ENCODE data around the gene METTL4. TPM values are rescaled to one million over a fixed set of nuclear protein-coding genes. Genes with fewer than 3 reads are reported as not detected.

The METTL4 gene
- total RNA-seq, 1 donor from 2014 or later: 12.6 TPM

DNA sequence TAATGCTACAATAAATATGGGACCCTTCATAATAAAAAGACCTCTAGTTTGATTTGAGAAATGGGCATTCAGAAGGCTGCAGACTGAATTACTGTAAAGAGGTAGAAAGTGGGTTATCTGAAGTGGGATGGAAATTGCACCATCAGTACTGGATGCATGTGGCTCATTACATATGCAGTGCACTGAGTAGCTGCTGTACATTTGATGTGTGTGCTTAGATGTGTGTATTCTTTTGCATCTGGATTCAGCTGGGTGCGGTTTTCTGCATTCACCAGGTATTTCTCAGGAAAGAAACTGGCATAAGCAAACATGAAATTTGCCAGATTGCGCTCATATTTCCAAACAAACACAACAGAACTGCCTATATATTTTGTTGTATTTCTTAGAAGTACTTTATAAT, 38.3 kb upstream of the METTL4 start:
- Mint-ChIP-seq H3K9me3 (no peaks in the 10 kb centered on the region), H3K4me1 (no peaks in the 10 kb centered on the region), H3K27me3 (ENCODE audit: low read depth) (no peaks in the 10 kb centered on the region), H3K27ac (ENCODE audit: unreplicated experiment) (peak overlapping the region; percentile 13), H3K4me3 (no peak overlapping the region), H3K36me3 (ENCODE audit: low read depth) (peaks cover 8% of the 10 kb centered on the region)
- TF ChIP-seq, protein P1, sequence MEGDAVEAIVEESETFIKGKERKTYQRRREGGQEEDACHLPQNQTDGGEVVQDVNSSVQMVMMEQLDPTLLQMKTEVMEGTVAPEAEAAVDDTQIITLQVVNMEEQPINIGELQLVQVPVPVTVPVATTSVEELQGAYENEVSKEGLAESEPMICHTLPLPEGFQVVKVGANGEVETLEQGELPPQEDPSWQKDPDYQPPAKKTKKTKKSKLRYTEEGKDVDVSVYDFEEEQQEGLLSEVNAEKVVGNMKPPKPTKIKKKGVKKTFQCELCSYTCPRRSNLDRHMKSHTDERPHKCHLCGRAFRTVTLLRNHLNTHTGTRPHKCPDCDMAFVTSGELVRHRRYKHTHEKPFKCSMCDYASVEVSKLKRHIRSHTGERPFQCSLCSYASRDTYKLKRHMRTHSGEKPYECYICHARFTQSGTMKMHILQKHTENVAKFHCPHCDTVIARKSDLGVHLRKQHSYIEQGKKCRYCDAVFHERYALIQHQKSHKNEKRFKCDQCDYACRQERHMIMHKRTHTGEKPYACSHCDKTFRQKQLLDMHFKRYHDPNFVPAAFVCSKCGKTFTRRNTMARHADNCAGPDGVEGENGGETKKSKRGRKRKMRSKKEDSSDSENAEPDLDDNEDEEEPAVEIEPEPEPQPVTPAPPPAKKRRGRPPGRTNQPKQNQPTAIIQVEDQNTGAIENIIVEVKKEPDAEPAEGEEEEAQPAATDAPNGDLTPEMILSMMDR (conservative IDR thresholded peaks at IDR 0.05): no peak
- DNase-seq (ENCODE audit: low read depth, low spot score): no peak

DNA sequence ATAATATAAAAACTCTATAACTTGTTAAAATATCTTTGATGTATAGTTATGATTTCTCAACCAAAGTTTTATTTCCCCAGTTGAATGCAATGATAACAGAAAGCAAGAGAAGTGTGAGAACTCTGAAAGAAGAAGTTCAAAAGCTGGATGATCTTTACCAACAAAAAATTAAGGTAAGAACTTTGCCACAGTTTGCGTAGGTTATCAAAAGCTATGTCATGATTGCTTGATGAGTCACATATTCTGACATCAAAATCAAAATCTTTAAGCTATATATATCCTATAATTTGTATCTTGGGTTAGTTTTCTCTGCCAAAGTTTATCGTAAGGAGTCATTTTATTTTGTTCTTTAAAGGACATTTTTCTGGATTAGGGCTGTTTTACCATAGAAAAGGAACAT, 35.0 kb upstream of the METTL4 start:
- H3K4me3 Mint-ChIP-seq: no peak overlapping the region
- no peaks in the 10 kb centered on the region for H3K27me3 Mint-ChIP-seq (ENCODE audit: low read depth)
- peaks cover 8% of the 10 kb centered on the region for H3K36me3 Mint-ChIP-seq (ENCODE audit: low read depth)
- no peaks in the 10 kb centered on the region for H3K4me1 Mint-ChIP-seq
- no peaks in the 10 kb centered on the region for H3K9me3 Mint-ChIP-seq
- no peak for DNase-seq (ENCODE audit: low read depth, low spot score)
- TF ChIP-seq, protein P1 (conservative IDR thresholded peaks at IDR 0.05): no peak
- H3K27ac Mint-ChIP-seq (ENCODE audit: unreplicated experiment): no peak overlapping the region

DNA sequence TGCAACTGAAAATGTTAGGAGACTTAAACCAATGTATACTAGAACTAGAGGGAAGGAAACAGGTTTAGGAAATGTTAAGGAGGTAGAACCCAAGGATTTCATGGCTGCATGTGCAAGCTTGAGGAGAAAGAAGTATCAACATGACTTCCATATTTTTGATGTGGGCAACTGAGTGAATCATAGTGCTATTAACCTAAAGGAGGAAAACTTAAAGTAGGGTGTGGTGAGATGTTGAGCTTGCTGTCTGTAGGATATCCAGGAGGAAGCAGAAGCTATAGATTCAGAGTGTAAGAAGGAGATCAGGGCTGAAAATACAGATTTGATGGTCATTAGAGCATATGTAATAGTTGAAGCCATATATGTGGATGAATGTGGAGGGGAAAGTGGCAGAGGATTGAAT, 31.5 kb upstream of the METTL4 start:
- no peak overlapping the region for H3K27ac Mint-ChIP-seq (ENCODE audit: unreplicated experiment)
- H3K9me3 Mint-ChIP-seq: no peaks in the 10 kb centered on the region
- TF ChIP-seq, protein P1 (conservative IDR thresholded peaks at IDR 0.05): no peak
- H3K4me1 Mint-ChIP-seq: no peaks in the 10 kb centered on the region
- peaks cover 3% of the 10 kb centered on the region for H3K36me3 Mint-ChIP-seq (ENCODE audit: low read depth)
- no peaks in the 10 kb centered on the region for H3K27me3 Mint-ChIP-seq (ENCODE audit: low read depth)
- H3K4me3 Mint-ChIP-seq: no peak overlapping the region
- DNase-seq (ENCODE audit: low read depth, low spot score): no peak

DNA sequence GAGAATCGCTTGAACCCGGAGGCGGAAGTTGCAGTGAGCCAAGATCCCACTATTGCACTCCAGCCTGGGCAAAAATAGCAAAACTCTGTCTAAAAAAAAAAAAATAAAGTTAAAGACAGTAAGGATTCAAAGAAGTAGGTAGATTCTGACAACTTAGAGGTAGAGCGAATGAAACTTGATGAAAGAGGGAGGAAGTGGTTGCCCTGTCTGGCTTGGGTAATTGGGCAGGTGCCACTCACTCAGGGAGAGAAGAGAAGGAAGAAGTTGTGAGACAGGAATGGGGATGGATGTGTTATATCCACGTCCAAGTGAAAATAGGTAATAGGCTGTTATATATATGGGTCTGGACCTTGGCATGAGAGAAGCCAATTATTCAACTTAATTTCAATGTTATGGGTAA, 26.3 kb upstream of the METTL4 start:
- TF ChIP-seq, protein P1 (conservative IDR thresholded peaks at IDR 0.05): no peak
- Mint-ChIP-seq H3K9me3 (peaks cover 3% of the 10 kb centered on the region), H3K27me3 (ENCODE audit: low read depth) (no peaks in the 10 kb centered on the region), H3K4me3 (no peak overlapping the region), H3K27ac (ENCODE audit: unreplicated experiment) (no peak overlapping the region), H3K4me1 (no peaks in the 10 kb centered on the region), H3K36me3 (ENCODE audit: low read depth) (peaks cover 19% of the 10 kb centered on the region)
- DNase-seq (ENCODE audit: low read depth, low spot score): no peak

DNA sequence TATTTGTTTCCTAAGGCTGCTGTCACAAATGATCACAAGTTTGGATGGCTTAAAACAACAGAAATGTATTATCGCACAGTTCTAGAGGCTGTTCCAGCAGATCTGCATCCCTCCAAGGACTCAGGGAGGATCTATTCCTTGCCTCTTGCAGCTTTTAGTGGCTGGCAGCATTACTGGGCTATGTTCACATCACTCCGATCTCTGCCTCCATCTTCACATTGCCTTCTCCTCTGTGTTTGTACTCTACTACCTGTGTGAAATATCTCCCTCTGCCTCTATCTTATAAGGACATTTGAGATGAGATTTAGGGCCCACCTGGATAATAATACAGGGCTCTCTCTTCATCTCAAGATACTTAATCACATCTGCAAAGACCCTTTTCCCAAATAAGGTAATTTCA, 19.0 kb upstream of the METTL4 start:
- Mint-ChIP-seq H3K36me3 (ENCODE audit: low read depth) (peaks cover 15% of the 10 kb centered on the region), H3K4me3 (no peak overlapping the region), H3K9me3 (no peaks in the 10 kb centered on the region), H3K4me1 (no peaks in the 10 kb centered on the region), H3K27ac (ENCODE audit: unreplicated experiment) (no peak overlapping the region), H3K27me3 (ENCODE audit: low read depth) (no peaks in the 10 kb centered on the region)
- TF ChIP-seq, protein P1 (conservative IDR thresholded peaks at IDR 0.05): no peak
- no peak for DNase-seq (ENCODE audit: low read depth, low spot score)

Data from neural crest cell (in vitro differentiated cells).